NCI-H2227 (cell line): ENCODE data around the gene EXOC6.

Experiments used
- DNase-seq: peaks from one replicate; lab custom pipeline; 2025; ENCODE audit not compliant: unreplicated experiment; lab: John Stamatoyannopoulos, UW

The EXOC6 gene

GRCh38 chr10:92832121-92832520 lies 16.2 kb upstream of the EXOC6 start:
- DNase-seq: no peak

DNA sequence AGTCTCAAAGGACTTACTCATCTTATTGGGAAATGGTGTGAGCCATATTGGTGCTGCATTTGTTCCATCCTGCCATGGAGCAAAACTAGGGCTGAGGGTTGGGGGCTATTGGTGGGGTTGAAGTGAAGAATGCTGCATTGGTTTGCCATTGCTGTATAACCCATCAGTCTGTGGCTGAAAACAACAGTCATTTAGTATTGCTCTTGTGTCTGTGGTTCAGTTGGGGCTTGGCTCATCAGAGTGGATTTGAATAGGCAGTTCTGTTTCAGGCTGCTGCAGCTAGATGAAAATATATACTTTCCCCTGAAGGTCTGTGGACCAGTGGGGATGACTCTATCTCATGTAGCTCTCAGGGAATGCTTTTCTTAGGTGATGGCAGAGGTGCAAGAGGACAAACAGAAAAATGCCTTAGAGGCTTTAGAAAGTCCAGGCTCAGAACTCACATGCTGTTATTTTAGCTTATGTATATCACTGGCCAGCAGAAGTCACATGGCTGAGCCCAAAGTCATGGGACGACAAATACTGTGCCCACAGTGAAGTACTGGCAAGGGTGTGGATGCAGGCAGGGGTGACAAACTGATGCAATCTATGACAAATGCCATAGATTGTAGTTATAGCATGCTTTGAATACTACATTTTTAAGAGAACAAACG lies 15.2 kb upstream of the EXOC6 start:
- DNase-seq: no peak

GRCh38 chr10:92834331-92834730 lies 14.0 kb upstream of the EXOC6 start:
- DNase-seq: no peak

- no peak for DNase-seq
Measured at GRCh38 chr10:92834986-92835385, 13.3 kb upstream of the EXOC6 start.

- no peak for DNase-seq
Measured at GRCh38 chr10:92837456-92837855, 10.9 kb upstream of the EXOC6 start.

DNA sequence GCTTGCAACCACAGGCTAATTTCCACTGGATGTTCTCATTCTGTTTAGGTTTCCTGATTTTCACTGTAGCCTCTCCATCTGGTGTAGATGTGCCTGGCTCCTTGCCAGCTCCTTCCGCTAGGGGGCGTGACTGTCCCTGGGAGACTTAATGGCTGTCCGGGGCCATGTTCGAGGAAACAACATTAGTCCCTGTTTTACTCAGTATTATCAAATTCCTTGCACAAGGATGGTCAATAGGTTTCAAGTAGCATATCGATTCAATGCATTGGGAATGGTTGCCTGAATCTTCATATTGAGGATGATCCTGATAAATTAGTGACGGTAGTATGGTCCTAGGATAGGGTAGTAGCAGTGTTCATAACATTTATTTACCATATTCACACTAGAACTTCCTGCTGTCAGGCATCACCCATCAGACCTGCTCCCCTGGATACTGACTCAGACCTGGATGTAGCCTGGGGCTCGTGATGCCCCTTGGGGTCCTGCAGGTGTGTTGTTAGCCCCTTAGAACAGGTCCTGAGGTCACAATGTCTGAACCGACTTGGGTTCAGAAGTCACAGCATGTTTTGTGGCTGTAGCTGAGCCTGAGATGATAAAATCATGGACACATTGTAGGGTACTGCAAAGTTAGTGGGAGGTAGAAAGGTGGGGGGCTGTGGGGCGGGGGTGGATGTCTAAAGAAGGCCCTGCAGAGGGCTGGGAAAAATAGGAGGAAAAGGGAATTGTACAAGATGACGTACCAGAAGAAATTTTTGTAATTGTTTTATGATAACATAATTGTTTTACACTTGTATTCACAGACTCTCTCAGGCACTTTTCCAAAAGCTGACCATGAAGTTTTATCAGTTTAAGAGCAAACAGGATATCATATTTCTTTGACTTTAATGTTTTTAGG lies 8.9 kb upstream of the EXOC6 start:
- peak; percentile 71 for DNase-seq

- no peak for DNase-seq
Measured at GRCh38 chr10:92844746-92845145, 3.6 kb upstream of the EXOC6 start.

GRCh38 chr10:92845921-92846320 lies 2.4 kb upstream of the EXOC6 start:
- DNase-seq: no peak

GRCh38 chr10:92846344-92846743 lies 2.0 kb upstream of the EXOC6 start:
- no peak for DNase-seq

DNA sequence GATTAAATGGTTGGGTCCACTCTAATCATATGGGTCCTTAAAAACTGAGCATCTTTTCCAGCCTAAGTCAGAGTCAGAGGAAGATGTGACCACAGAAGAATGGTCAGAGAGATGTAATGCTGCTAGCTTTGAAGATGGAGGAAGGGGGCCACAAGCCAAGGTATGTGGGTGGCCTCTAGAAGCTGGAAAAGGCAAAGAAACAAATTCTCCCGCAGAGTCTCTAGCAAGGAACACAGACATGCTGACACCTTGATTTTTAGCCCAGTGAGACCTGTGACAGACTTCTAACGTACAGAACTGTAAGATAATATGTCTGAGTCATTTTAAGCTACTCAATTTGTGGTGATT lies 1.5 kb upstream of the EXOC6 start:
- no peak for DNase-seq

- DNase-seq: no peak
Measured at GRCh38 chr10:92847202-92847864, 987 bp upstream of the EXOC6 start.

- DNase-seq: no peak
Measured at GRCh38 chr10:92848037-92848440, 281 bp upstream of the EXOC6 start.

GRCh38 chr10:92849234-92849525 lies 860 bp downstream of the EXOC6 start:
- DNase-seq: no peak

DNA sequence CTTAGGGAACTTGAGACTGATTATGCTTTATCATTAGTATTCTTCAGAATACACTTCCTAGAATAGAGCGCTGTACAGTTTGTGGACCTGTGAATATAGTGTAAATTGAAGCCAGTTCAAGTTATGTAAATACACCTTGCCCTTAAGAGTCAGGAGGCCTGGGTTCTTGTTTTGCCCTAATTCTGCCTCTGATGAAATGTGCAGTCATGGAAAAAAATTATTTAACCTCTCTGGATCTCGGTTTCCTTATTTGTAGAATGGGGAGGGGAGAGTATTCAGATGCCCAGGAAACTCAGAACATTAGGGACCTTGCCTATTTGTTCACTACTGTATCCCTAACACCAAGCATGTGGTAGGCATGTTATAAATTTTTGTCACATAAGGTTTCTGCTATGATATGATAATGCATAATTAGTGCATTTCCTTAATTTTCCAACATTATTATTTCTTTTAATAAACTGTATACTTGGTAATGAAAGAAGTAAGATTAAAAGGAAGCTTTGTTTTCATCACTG lies 1.3 kb downstream of the EXOC6 start:
- no peak for DNase-seq

GRCh38 chr10:92850185-92850584 lies 1.9 kb downstream of the EXOC6 start:
- DNase-seq: no peak

DNA sequence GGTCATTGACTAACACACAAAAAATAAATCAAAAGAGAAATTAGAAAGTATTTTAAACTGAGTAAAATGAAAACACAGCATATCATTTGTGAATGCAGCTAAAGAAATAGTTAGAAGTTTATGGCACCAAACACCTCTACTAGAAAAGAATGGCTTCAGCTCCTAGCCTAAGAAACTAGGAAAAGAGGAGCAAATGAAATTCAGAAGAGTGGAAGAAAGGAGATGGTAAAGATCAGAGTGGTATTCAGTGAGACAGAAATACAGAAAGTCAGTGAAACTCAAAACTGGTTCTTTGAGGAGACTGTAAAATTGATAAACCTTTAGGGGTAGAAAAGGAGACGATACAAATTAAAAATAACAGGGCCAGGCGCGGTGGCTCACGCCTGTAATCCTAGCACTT lies 2.7 kb downstream of the EXOC6 start:
- DNase-seq: no peak

GRCh38 chr10:92855560-92855959 lies 7.2 kb downstream of the EXOC6 start:
- no peak for DNase-seq

DNA sequence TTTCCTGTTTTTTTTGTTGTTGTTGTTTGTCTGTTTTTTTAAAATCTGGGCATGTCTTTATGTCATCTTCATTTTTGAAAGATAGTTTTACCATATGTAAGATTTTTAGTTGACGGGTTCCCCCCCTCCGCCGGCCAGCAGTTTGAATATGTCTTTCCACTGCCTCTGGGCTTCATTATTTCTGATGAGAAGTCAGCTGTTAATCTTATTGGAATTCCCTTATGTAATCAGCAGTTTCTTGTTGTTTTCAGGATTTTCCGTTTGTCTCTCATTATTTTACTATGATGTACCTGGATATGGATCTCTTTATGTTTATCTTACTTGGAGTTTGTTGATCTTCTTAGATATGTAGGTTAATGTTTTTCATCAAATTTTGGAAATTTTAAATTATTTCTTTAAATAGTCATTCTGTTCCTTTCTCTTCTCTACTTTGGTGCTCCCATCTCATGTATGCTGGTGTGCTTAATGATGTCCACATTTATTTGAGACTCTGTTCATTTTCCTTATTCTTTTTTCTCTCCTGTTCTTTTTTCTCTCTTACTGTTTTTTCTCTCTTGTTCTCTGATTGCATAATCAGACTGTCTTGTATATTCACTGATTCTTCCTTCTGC lies 9.7 kb downstream of the EXOC6 start:
- DNase-seq: no peak

- peak; percentile 4 for DNase-seq
Measured at GRCh38 chr10:92867235-92867634, 18.9 kb downstream of the EXOC6 start.

GRCh38 chr10:92868036-92868435 lies 19.7 kb downstream of the EXOC6 start:
- no peak for DNase-seq

- DNase-seq: no peak
Measured at GRCh38 chr10:92868557-92868956, 20.2 kb downstream of the EXOC6 start.

GRCh38 chr10:92873029-92873428 lies 24.7 kb downstream of the EXOC6 start:
- DNase-seq: no peak
